HG02870 (cell line): ENCODE results near the gene PGAP6.
"Not testable (repeated sequence)": the region's sequence is repeated elsewhere in the genome, so short reads cannot be mapped to it uniquely, and the experiment has no call there.

Source experiments
- ATAC-seq: cut with Tn5 transposase; IDR thresholded peaks from one replicate; pipeline ENCODE4 v1.9.1; 2021; ENCODE audit warnings: mild to moderate bottlenecking, moderate library complexity; ENCODE audit not compliant: unreplicated experiment

PGAP6 gene

GRCh38 chr16:351804-352520 is 29.8 kb downstream of the PGAP6 start:
- no peak for ATAC-seq

GRCh38 chr16:350203-350602 is 31.6 kb downstream of the PGAP6 start:
- ATAC-seq = no peak

- ATAC-seq = no peak
Observed at GRCh38 chr16:349211-349610, 32.6 kb downstream of the PGAP6 start.

GRCh38 chr16:348495-348894 is 33.3 kb downstream of the PGAP6 start:
- not testable (repeated sequence) for ATAC-seq

- no peak for ATAC-seq
Observed at GRCh38 chr16:347203-347602, 34.6 kb downstream of the PGAP6 start.

GRCh38 chr16:346587-346986 is 35.2 kb downstream of the PGAP6 start:
- no peak for ATAC-seq

GRCh38 chr16:345772-346171 is 36.0 kb downstream of the PGAP6 start:
- no peak for ATAC-seq

GRCh38 chr16:342455-343213 is 39.1 kb downstream of the PGAP6 start:
- ATAC-seq = no peak

- not testable (repeated sequence) for ATAC-seq
Observed at GRCh38 chr16:341974-342336, 39.8 kb downstream of the PGAP6 start.

GRCh38 chr16:341095-341973 is 40.4 kb downstream of the PGAP6 start:
- ATAC-seq = not testable (repeated sequence)

- no peak for ATAC-seq
Observed at GRCh38 chr16:340370-341091, 41.2 kb downstream of the PGAP6 start.

GRCh38 chr16:339680-340079 is 42.1 kb downstream of the PGAP6 start:
- ATAC-seq = no peak

- no peak for ATAC-seq
Observed at GRCh38 chr16:337975-338575, 43.7 kb downstream of the PGAP6 start.

GRCh38 chr16:337437-337836 is 44.3 kb downstream of the PGAP6 start:
- ATAC-seq = no peak

GRCh38 chr16:336269-336668 is 45.5 kb downstream of the PGAP6 start:
- no peak for ATAC-seq

GRCh38 chr16:334861-335632 is 46.7 kb downstream of the PGAP6 start:
- not testable (repeated sequence) for ATAC-seq

- ATAC-seq = not testable (repeated sequence)
Observed at GRCh38 chr16:334164-334832, 47.5 kb downstream of the PGAP6 start.

- no peak for ATAC-seq
Observed at GRCh38 chr16:333406-334094, 48.2 kb downstream of the PGAP6 start.
